Activated CD4-positive, alpha-beta T cell treated with anti-CD3 and anti-CD28 coated beads, Interleukin-2, amount 50 U/mL, for 1 hour (primary cell): Measurements from ENCODE around the gene NUP214.
"Not testable (repeated sequence)": the region's sequence is repeated elsewhere in the genome, so short reads cannot be mapped to it uniquely, and the experiment has no call there.

Experiments used
- DNase-seq: peaks from one replicate; pipeline ENCODE4 v3.0.0-alpha.2; 2020

NUP214 gene

DNA sequence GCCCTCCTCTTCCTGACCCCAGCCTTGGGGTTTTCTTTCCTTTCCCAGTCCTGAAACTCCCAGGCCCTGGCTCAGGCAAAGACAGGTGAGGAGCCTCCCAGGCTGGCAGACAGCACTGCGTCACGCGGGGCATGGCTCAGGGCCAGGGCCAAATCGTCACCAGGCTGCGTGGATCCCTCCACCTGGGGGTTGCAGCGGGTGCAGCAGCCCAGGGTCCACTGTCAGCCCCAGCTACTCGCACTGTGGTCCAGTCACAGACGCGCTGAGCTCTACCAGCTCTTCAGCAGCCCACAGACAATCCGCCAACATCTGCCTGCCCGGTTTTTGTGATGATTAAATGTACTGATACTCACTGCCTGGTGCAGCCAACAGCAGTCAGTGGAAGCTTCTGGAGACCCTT is 138.8 kb downstream of the NUP214 start:
- peak; percentile 52 for DNase-seq

- no peak for DNase-seq
Observed at GRCh38 chr9:131266266-131267229, 141.2 kb downstream of the NUP214 start.

- DNase-seq = no peak
Observed at GRCh38 chr9:131270171-131271015, 145.0 kb downstream of the NUP214 start.

DNA sequence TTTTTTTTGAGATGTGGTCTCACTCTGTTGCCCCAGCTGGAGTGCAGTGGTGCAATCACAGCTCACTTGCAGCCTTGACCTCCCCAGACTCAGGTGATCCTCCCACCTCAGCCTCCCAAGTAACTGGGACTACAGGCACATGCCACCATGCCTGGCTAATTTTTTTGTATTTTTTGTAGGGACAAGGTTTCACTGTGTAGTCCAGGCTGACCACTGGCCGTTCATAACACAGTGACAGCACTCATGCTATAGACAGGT is 145.6 kb downstream of the NUP214 start:
- DNase-seq = not testable (repeated sequence)

GRCh38 chr9:131271506-131271931 is 146.1 kb downstream of the NUP214 start:
- no peak for DNase-seq

- no peak for DNase-seq
Observed at GRCh38 chr9:131272212-131272611, 146.8 kb downstream of the NUP214 start.

DNA sequence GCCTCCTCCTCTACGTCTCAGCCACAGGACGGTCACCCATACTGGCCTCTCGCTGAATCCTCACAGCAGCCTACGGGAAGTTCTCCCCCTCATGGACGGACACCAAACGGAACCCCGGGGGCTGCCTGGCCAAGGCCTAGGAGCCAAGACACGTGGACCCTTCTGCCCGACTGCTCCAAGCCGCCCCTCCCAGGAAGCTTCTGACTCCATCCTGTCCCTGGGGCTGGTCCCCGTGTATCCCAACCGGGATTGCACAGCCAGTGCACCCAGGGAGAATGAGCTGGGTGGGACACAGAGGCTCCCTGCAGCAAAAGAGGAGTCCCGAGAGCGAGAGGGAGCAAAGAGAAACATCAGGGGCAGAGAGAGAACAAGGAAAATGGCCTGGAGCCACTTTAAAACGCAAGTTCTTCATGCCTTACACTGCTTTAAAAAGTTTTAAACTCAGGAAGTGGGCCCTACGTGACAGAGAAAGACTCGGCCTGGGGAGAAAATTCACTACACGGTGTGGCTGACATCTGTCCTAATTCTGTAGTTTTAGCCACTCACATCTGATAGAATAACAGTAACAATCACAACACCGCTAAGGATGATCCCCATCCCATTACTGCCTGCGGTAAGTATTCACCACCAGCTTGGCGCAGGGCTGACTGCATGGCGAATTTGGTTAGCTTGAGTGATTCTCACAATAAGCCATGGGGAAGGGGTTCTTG is 147.9 kb downstream of the NUP214 start:
- no peak for DNase-seq

DNA sequence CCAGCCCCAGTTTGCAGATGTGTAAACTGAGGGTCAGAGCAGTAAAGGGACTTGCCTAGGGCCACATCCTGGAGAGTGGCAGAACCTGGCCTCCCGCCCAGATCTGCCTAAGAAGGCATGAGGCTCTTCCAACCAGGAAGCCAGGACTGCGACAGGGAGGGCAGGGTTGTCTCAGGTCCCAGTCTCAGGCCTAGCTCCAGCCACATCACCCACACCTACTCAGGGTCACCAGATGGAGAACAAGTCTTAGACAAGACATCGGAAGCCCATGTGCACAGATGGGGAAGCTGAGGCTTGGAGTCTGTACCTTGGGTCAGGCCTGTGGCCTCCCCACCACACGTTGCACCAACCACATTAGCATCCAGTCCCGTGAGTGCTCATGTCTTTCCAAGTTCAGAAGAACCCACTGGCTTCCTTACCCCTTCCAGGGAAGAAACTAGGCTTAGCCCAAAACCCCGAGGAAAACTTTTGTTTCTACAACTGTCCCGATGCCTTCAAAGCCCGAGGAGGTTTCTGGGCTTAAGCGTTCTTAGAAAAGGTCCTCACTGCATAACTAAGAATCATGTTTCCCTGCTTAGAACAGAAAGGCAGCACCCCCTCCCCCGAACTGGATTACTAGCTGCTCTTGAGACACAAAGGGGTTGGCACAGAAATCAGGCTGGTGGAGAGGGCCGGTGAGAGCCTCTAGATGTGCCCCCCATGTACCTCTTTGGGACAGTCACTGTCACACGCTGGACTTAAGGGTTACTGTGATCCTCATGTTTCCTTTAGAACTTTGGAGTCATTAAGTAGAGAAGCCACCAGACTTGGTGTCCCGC is 148.7 kb downstream of the NUP214 start:
- DNase-seq = no peak

- no peak for DNase-seq
Observed at GRCh38 chr9:131274674-131275331, 149.4 kb downstream of the NUP214 start.

GRCh38 chr9:131275332-131276093 is 150.1 kb downstream of the NUP214 start:
- DNase-seq = no peak

DNA sequence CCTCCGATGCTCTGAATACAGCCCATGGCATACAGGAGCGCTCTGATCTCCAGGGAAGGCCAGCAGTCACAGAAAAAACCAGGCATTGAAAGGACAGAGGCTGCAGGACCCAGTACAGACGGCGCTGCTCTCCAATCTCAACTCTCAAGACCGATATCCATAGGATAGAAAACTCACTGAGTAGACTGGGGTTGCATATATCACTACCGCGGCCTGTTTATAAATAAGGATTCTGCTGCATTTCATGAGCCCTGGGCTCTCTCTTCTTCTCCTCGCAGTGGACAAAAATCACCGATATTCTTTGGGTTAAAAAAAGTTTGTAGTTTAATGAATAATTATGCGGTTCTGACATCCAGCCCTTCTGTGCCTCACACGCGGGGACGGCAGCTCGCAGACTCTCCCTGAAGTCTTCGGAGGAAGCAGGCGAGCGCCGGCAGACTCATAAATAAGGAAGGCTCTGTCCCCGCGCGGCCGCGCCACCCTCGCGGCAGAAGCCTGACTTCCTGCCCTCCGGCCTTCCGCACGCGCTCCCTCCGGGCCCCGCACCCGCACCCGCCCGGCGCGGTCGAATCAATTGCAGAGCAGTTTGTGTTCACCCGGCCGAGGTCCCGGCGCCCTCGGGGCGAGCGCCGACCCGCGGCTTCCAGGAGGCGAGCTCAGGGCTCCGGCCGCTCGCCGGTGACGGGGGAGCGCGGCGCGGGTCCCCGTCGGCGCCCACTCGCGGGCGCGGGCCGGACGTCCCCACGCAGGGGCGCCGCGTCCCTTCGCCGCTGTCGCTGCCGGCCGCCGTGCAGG is 150.9 kb downstream of the NUP214 start, which contains the start of gene FAM78A:
Gene FAM78A, minus strand, starts transcription at position 417 of the 795 bp plus-strand sequence. Its CDS starts 331 bp downstream, at position 86.
- DNase-seq = no peak

DNA sequence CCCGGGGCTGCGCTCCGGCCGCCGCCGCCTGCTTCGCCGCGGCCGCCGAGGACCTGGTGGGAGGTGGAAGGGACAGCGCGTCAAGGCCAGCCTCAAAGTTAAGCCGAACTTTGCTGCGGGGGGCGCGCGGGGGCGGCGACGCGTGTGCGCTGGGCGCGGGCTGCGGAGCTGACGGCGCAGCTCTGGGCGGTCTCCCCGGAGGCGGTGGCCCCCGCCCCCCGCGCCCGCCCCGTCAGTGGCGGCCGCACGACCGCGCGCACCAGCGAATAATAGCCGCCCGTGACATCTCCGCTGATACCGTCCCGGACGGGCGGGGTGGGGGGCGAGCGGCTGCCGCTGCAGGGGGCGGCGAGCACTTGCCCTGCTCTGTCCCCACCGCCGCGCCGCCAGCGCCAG is 151.5 kb downstream of the NUP214 start:
- no peak for DNase-seq

- no peak for DNase-seq
Observed at GRCh38 chr9:131277287-131277909, 152.0 kb downstream of the NUP214 start.

GRCh38 chr9:131277910-131278701 is 152.7 kb downstream of the NUP214 start:
- peak; percentile 66 for DNase-seq

GRCh38 chr9:131278702-131279111 is 153.3 kb downstream of the NUP214 start:
- no peak for DNase-seq

DNA sequence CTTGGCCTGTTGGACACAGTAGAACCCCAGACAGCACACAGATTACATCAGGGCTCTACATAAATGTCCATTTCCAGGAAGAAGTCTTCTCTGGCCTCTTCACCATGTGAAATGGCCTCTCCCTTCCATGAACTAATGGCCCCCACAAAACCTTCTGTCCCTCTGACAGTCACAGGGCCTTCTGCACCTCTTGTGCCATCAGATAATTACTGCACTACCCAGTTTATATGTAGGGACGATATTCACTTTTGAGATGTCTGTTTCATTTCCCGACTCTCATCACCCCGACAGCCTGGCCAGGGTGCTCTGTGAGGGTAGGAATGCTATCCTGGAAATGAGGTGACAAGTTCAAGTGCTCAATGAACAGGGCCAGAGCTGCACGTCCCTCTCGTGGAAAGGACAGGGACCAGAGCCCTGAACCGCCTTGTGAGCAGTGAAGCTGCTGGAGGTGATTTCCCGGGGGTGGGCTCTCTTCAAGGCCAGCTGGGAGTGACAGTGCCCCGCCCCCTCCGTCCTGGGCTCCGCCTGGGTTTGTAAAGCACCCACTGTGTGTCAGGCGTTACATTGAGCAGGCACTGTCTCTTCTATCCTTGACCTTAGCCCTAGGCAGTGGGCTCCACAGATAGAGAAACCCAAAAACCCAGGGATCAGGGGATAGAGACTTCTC is 153.9 kb downstream of the NUP214 start:
- DNase-seq = no peak

- DNase-seq = no peak
Observed at GRCh38 chr9:131279863-131280570, 154.6 kb downstream of the NUP214 start.
